ENCODE data around the gene SPATA45. TPM values are rescaled to one million over a fixed set of nuclear protein-coding genes. Genes with fewer than 3 reads are reported as not detected.

SPATA45 gene
- total RNA-seq, 1 experiment from 2014 or later = not detected

DNA sequence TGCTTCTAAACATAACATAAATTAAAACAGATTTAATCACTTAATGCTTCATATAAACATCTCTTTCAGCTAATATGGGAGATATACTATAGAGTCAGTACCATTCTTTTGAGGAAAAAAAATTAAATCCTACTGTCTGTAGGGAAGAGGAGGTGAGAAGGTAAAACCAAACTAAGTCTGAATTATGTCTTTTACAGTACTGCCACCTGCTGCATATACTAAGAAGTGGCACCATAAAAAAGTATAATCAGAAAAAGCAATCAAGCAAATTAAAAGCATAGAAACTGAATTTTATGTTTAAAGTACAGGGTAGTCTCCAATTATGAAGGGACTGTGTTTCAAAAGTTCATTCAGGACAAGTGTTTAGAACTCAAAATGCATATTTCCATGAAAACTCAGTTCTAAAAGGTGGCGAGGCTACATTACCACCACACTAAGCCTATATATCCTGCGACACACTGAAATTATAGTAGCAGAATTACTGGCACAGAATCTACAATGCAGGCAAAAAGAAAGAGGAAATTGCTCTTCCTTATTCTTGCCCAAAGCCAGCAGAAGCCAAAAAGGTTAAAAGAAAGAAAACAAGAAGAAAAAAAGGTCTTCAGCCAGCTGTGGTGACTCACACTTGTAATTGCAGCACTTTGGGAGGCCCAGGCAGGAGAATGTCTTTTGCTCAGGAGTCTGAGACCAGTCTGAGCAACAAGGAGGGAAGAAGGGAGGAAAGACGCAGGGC is 64.9 kb downstream of the SPATA45 start:
- Histone ChIP-seq H3K4me1 (replicated peaks) (peaks cover 4% of the 10 kb centered on the region), H3K27me3 (replicated peaks) (no peaks in the 10 kb centered on the region), H3K27ac (no peak overlapping the region), H3K9me3 (replicated peaks) (no peaks in the 10 kb centered on the region), H3K36me3 (peaks cover 44% of the 10 kb centered on the region), H3K4me3 (no peak overlapping the region)
- peak in 1 of 2 experiments; percentile 31 for DNase-seq (ENCODE audit: low read depth in 1 of 2, low spot score in 2 of 2)

DNA sequence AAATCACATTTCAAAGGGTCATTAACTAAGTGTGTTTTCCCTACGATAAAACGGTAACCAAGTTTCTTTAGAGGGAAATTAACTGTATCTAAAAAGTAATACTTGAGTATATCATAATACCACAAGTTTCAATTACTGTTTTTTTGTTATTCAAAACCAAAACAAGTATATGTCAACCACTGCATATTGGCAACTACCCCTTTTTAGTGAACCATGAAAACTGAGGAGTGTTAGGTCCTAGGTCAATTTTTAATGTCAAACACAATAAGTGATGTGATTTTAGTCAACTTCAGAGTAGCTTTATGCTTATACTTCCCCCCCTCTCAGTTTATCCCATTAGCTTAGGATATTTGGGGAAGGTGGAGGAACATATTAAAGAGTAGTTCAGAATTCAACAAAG is 66.2 kb downstream of the SPATA45 start:
- Histone ChIP-seq H3K4me3 (no peak overlapping the region), H3K27ac (no peak overlapping the region), H3K9me3 (replicated peaks) (no peaks in the 10 kb centered on the region), H3K4me1 (replicated peaks) (peaks cover 4% of the 10 kb centered on the region), H3K36me3 (peaks cover 33% of the 10 kb centered on the region), H3K27me3 (replicated peaks) (no peaks in the 10 kb centered on the region)
- DNase-seq (ENCODE audit: low read depth in 1 of 2, low spot score in 2 of 2) = no peak

DNA sequence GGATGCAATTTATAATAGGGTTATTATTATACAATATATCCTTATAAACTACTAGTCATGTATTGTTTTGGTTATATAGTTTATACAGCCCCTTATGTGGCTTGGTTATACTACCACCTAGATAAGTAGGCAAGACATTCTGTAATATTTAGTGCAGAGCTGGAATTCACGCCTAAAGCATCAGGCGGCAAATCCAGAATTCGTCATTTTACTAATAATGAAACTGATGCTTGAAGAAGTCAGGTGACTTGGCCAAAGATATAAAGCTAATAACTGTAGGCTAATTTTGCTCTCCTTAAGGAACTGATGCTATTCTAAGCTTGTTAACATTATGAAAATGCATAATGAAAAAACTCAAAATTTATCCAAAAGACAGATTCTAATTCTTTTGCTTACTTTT is 66.7 kb downstream of the SPATA45 start:
- Histone ChIP-seq H3K36me3 (peaks cover 31% of the 10 kb centered on the region), H3K27ac (no peak overlapping the region), H3K9me3 (replicated peaks) (no peaks in the 10 kb centered on the region), H3K27me3 (replicated peaks) (no peaks in the 10 kb centered on the region), H3K4me3 (no peak overlapping the region), H3K4me1 (replicated peaks) (peaks cover 4% of the 10 kb centered on the region)
- DNase-seq (ENCODE audit: low read depth in 1 of 2, low spot score in 2 of 2) = no peak

Other genes starting within 250 kb of the SPATA45 start
- 10.1 and 14.9 TPM in 2 replicates for gene ATF3, start 238.9 kb downstream of the SPATA45 start, total RNA-seq (2014; rRNA removed; shearing (Covaris generic))
- gene BATF3, start 147.8 kb downstream of the SPATA45 start, total RNA-seq (2014; rRNA removed; shearing (Covaris generic)) = 1.8 and 3.3 TPM in 2 replicates
- gene NSL1, start 55.9 kb downstream of the SPATA45 start, total RNA-seq (2014; rRNA removed; shearing (Covaris generic)) = 47.9 and 83.3 TPM in 2 replicates
- gene TATDN3, start 55.8 kb downstream of the SPATA45 start, total RNA-seq (2014; rRNA removed; shearing (Covaris generic)) = 8.4 and 14.6 TPM in 2 replicates
- 9.6 and 18.8 TPM in 2 replicates for gene FLVCR1, start 10.6 kb upstream of the SPATA45 start, total RNA-seq (2014; rRNA removed; shearing (Covaris generic))
- 1.0 and 2.7 TPM in 2 replicates for gene VASH2, start 102.9 kb upstream of the SPATA45 start, total RNA-seq (2014; rRNA removed; shearing (Covaris generic))
- 25.8 and 42.3 TPM in 2 replicates for gene ANGEL2, start 168.2 kb upstream of the SPATA45 start, total RNA-seq (2014; rRNA removed; shearing (Covaris generic))
- 19.2 and 31.8 TPM in 2 replicates for gene RPS6KC1, start 203.6 kb upstream of the SPATA45 start, total RNA-seq (2014; rRNA removed; shearing (Covaris generic))

All from SJSA1 (cell line).